Kidney tubule cell (primary cell): ENCODE measurements around the gene MAS1.

ENCODE experiments used
- DNase-seq: peaks from one replicate; pipeline ENCODE4 v3.0.0-alpha.2; 2018; ENCODE audit warnings: low spot score

MAS1 gene

GRCh38 chr6:159880412-159880975 is 10.3 kb upstream of the MAS1 start:
- no peak for DNase-seq

- DNase-seq = no peak
These were observed 6.1 kb upstream of the MAS1 start for GRCh38 chr6:159884720-159885119.

GRCh38 chr6:159886270-159886669 is 4.5 kb upstream of the MAS1 start:
- no peak for DNase-seq

- DNase-seq = no peak
These were observed 3.6 kb upstream of the MAS1 start for GRCh38 chr6:159887146-159887545.

- no peak for DNase-seq
These were observed 3.0 kb upstream of the MAS1 start for GRCh38 chr6:159887761-159888160.

GRCh38 chr6:159890201-159890600 is 587 bp upstream of the MAS1 start:
- no peak for DNase-seq

GRCh38 chr6:159892053-159892452 is 1.3 kb downstream of the MAS1 start:
- peak; percentile 11 for DNase-seq

- no peak for DNase-seq
These were observed 2.3 kb downstream of the MAS1 start for GRCh38 chr6:159893064-159893463.

GRCh38 chr6:159894991-159895390 is 4.2 kb downstream of the MAS1 start:
- no peak for DNase-seq

GRCh38 chr6:159897603-159898002 is 6.8 kb downstream of the MAS1 start:
- DNase-seq = no peak

- no peak for DNase-seq
These were observed 7.7 kb downstream of the MAS1 start for GRCh38 chr6:159898519-159898918.

- peak; percentile 93 for DNase-seq
These were observed 9.4 kb downstream of the MAS1 start for GRCh38 chr6:159899994-159900745.

- DNase-seq = no peak
These were observed 11.8 kb downstream of the MAS1 start for GRCh38 chr6:159902620-159903019.

GRCh38 chr6:159904497-159904911 is 13.7 kb downstream of the MAS1 start:
- no peak for DNase-seq

- no peak for DNase-seq
These were observed 15.6 kb downstream of the MAS1 start for GRCh38 chr6:159906400-159906799.

GRCh38 chr6:159908535-159908934 is 17.7 kb downstream of the MAS1 start:
- DNase-seq = no peak

- DNase-seq = no peak
These were observed 18.2 kb downstream of the MAS1 start for GRCh38 chr6:159908979-159909378.

- no peak for DNase-seq
These were observed 19.6 kb downstream of the MAS1 start for GRCh38 chr6:159910342-159910741.

- DNase-seq = no peak
These were observed 22.6 kb downstream of the MAS1 start for GRCh38 chr6:159913375-159913774.

- no peak for DNase-seq
These were observed 23.2 kb downstream of the MAS1 start for GRCh38 chr6:159913862-159914564.

- DNase-seq = no peak
These were observed 23.8 kb downstream of the MAS1 start for GRCh38 chr6:159914565-159914923.

- DNase-seq = no peak
These were observed 24.6 kb downstream of the MAS1 start for GRCh38 chr6:159915397-159915796.

GRCh38 chr6:159916237-159916636 is 25.4 kb downstream of the MAS1 start:
- DNase-seq = no peak
